ENCODE measurements around the gene SEMA4F.

GRCh38 chr2:74625658-74626425, 28.2 kb upstream of the SEMA4F start:
- TF ChIP-seq CTCF (IDR thresholded peaks at IDR 0.05; ENCODE audit: low read depth, low read length, poor library complexity, severe bottlenecking) (no peak), EZH2phosphoT487 (IDR thresholded peaks at IDR 0.05; ENCODE audit: borderline replicate concordance, low read length) (no peak)

All from DOHH2 (cell line).